HEK293 (cell line): Measurements from ENCODE around the gene SLAMF9.

Source experiments
- IKZF3 ChIP-seq: fragments of 450-650 bp; IDR thresholded peaks from 2 replicates; pipeline ENCODE4 v1.5.0; 2018; ENCODE audit warnings: missing biosample characterization, mild to moderate bottlenecking, missing genetic modification characterization, moderate library complexity
- KLF7 ChIP-seq: fragments of 450-650 bp; formaldehyde crosslinking; IDR thresholded peaks from 2 replicates; pipeline ENCODE4 v1.5.1; 2016; ENCODE audit warnings: missing biosample characterization, missing genetic modification characterization, borderline replicate concordance
- REPIN1 ChIP-seq: fragments of 450-650 bp; formaldehyde crosslinking; IDR thresholded peaks from 2 replicates; pipeline ENCODE4 v1.5.1; 2017; ENCODE audit warnings: missing biosample characterization, missing genetic modification characterization, low read depth
- SCRT2 ChIP-seq: fragments of 450-650 bp; formaldehyde crosslinking; IDR thresholded peaks from 2 replicates; pipeline ENCODE4 v1.5.1; 2016; ENCODE audit warnings: missing biosample characterization, missing genetic modification characterization
- ZFP37 ChIP-seq: fragments of 450-650 bp; formaldehyde crosslinking; IDR thresholded peaks from 2 replicates; pipeline ENCODE4 v1.5.1; 2016; ENCODE audit warnings: missing biosample characterization, missing genetic modification characterization
- ZIC2 ChIP-seq: fragments of 450-650 bp; formaldehyde crosslinking; IDR thresholded peaks from 2 replicates; pipeline ENCODE4 v1.5.1; 2016; ENCODE audit warnings: missing biosample characterization, missing genetic modification characterization
- ZNF140 ChIP-seq: fragments of 450-650 bp; formaldehyde crosslinking; IDR thresholded peaks from 2 replicates; pipeline ENCODE4 v1.5.1; 2016; ENCODE audit warnings: missing biosample characterization, missing genetic modification characterization
- ZNF146 ChIP-seq: fragments of 450-650 bp; formaldehyde crosslinking; IDR thresholded peaks from 2 replicates; pipeline ENCODE4 v1.5.1; 2016; ENCODE audit warnings: missing biosample characterization, missing genetic modification characterization
- ZNF155 ChIP-seq: fragments of 450-650 bp; formaldehyde crosslinking; IDR thresholded peaks from 2 replicates; pipeline ENCODE4 v1.5.1; 2016; ENCODE audit warnings: missing biosample characterization, missing genetic modification characterization
- ZNF221 ChIP-seq: fragments of 450-650 bp; formaldehyde crosslinking; IDR thresholded peaks from 2 replicates; pipeline ENCODE4 v1.5.1; 2017; ENCODE audit warnings: missing biosample characterization, missing genetic modification characterization, borderline replicate concordance
- ZNF239 ChIP-seq: fragments of 450-650 bp; formaldehyde crosslinking; IDR thresholded peaks from 2 replicates; pipeline ENCODE4 v1.5.1; 2016; ENCODE audit warnings: missing biosample characterization, missing genetic modification characterization
- ZNF302 ChIP-seq: fragments of 450-650 bp; formaldehyde crosslinking; IDR thresholded peaks from 2 replicates; pipeline ENCODE4 v1.5.1; 2016; ENCODE audit warnings: missing biosample characterization, missing genetic modification characterization, low read depth
- ZNF426 ChIP-seq: fragments of 450-650 bp; formaldehyde crosslinking; IDR thresholded peaks from 2 replicates; pipeline ENCODE4 v1.5.1; 2017; ENCODE audit warnings: missing biosample characterization, missing genetic modification characterization, mild to moderate bottlenecking, inconsistent platforms, moderate library complexity
- ZNF473 ChIP-seq: fragments of 450-650 bp; formaldehyde crosslinking; IDR thresholded peaks from 2 replicates; pipeline ENCODE4 v1.5.1; 2017; ENCODE audit warnings: missing biosample characterization, missing genetic modification characterization
- ZNF510 ChIP-seq: fragments of 450-650 bp; formaldehyde crosslinking; IDR thresholded peaks from 2 replicates; pipeline ENCODE4 v1.5.1; 2018; ENCODE audit warnings: mild to moderate bottlenecking, missing genetic modification characterization, missing biosample characterization; ENCODE audit not compliant: insufficient replicate concordance
- ZNF555 ChIP-seq: fragments of 450-650 bp; formaldehyde crosslinking; conservative IDR thresholded peaks from 2 replicates; pipeline ENCODE4 v1.5.1; 2017; ENCODE audit warnings: missing biosample characterization, mild to moderate bottlenecking, missing genetic modification characterization, inconsistent platforms
- ZNF561 ChIP-seq: fragments of 450-650 bp; IDR thresholded peaks from 2 replicates; pipeline ENCODE4 v1.5.1; 2018; ENCODE audit warnings: missing biosample characterization, missing genetic modification characterization, borderline replicate concordance
- ZNF660 ChIP-seq: fragments of 450-650 bp; IDR thresholded peaks from 2 replicates; pipeline ENCODE4 v1.5.1; 2018; ENCODE audit warnings: missing biosample characterization, mild to moderate bottlenecking, missing genetic modification characterization
- ZNF768 ChIP-seq: fragments of 450-650 bp; formaldehyde crosslinking; IDR thresholded peaks from 2 replicates; pipeline ENCODE4 v1.5.1; 2018; ENCODE audit warnings: missing biosample characterization, mild to moderate bottlenecking, missing genetic modification characterization
- ZNF837 ChIP-seq: fragments of 450-650 bp; formaldehyde crosslinking; IDR thresholded peaks from 2 replicates; pipeline ENCODE4 v1.5.1; 2016; ENCODE audit warnings: missing biosample characterization, missing genetic modification characterization
- ZSCAN23 ChIP-seq: fragments of 450-650 bp; formaldehyde crosslinking; IDR thresholded peaks from 2 replicates; pipeline ENCODE4 v1.5.1; 2016; ENCODE audit warnings: missing biosample characterization, missing genetic modification characterization
- TF ChIP-seq, protein P1 (sequence below): fragments of 450-650 bp; formaldehyde crosslinking; IDR thresholded peaks from 2 replicates; pipeline ENCODE4 v1.5.1; 2016; ENCODE audit warnings: missing biosample characterization, missing genetic modification characterization
- TF ChIP-seq, protein P2 (sequence below): fragments of 450-650 bp; formaldehyde crosslinking; IDR thresholded peaks from 2 replicates; pipeline ENCODE4 v1.5.1; 2016; ENCODE audit warnings: missing biosample characterization, missing genetic modification characterization
- TF ChIP-seq, protein P3 (sequence below): fragments of 450-650 bp; formaldehyde crosslinking; IDR thresholded peaks from 2 replicates; pipeline ENCODE4 v1.5.1; 2016; ENCODE audit warnings: missing biosample characterization, missing genetic modification characterization
- TF ChIP-seq, protein P4 (sequence below): fragments of 450-650 bp; formaldehyde crosslinking; conservative IDR thresholded peaks from 2 replicates; pipeline ENCODE4 v1.5.1; 2016; ENCODE audit warnings: low read depth, missing biosample characterization, missing genetic modification characterization
- TF ChIP-seq, protein P5 (sequence below): sonication (generic); formaldehyde crosslinking; IDR thresholded peaks from 2 replicates; pipeline ENCODE4 v1.8.1; 2022; ENCODE audit warnings: mild to moderate bottlenecking, moderate library complexity, missing genetic modification reagents
- TF ChIP-seq, protein P6 (sequence below): fragments of 450-650 bp; formaldehyde crosslinking; IDR thresholded peaks from 2 replicates; pipeline ENCODE4 v1.5.1; 2016; ENCODE audit warnings: missing biosample characterization, missing genetic modification characterization

The SLAMF9 gene

DNA sequence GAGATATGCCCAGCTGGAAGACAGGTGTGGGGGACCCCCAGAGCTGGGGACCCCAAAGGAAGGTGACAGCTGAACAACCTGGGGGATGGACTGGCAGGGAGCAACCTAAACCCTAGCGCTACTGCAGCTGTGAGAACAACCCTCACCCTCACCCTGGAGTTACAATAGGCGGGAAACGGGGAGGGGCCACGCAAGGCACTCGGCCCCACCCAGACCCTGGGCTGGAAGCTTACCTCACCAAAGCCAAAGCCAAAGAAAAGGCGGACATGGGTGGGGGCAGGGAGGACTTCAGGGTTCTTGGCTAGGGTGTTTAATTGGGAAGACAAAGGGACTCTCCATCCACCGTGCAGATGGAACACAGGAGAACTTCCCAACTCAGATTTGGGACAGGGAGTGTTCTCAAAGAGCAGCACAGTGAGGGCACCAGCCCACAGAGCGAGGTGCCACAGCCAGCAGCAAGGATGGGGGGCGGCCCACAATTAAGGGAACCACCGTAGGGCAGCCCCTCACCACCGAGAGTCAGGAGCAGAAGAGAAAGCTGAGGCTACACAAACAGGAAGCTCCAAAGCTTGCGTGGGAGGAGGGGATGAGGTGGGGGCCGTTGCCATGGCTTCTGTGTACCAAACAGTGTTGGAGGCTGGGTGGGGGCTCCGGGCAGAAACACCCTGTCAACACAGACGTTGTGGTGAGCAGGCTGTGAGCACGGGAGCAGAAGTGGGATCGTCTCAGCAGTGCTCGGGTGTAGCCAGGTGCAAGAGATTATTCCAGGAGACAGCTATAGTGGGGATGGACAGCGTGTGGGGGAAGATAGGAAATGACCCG lies 30.6 kb downstream of the SLAMF9 start (continued):
- TF ChIP-seq, protein P1, sequence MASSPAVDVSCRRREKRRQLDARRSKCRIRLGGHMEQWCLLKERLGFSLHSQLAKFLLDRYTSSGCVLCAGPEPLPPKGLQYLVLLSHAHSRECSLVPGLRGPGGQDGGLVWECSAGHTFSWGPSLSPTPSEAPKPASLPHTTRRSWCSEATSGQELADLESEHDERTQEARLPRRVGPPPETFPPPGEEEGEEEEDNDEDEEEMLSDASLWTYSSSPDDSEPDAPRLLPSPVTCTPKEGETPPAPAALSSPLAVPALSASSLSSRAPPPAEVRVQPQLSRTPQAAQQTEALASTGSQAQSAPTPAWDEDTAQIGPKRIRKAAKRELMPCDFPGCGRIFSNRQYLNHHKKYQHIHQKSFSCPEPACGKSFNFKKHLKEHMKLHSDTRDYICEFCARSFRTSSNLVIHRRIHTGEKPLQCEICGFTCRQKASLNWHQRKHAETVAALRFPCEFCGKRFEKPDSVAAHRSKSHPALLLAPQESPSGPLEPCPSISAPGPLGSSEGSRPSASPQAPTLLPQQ (tag by site-specific recombination) = peak; percentile 82
- TF ChIP-seq, protein P2, sequence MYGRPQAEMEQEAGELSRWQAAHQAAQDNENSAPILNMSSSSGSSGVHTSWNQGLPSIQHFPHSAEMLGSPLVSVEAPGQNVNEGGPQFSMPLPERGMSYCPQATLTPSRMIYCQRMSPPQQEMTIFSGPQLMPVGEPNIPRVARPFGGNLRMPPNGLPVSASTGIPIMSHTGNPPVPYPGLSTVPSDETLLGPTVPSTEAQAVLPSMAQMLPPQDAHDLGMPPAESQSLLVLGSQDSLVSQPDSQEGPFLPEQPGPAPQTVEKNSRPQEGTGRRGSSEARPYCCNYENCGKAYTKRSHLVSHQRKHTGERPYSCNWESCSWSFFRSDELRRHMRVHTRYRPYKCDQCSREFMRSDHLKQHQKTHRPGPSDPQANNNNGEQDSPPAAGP (tag by site-specific recombination) = peak; percentile 81
- no peak for TF ChIP-seq ZNF146
- no peak for TF ChIP-seq ZNF837 (tag by site-specific recombination)
- TF ChIP-seq, protein P3, sequence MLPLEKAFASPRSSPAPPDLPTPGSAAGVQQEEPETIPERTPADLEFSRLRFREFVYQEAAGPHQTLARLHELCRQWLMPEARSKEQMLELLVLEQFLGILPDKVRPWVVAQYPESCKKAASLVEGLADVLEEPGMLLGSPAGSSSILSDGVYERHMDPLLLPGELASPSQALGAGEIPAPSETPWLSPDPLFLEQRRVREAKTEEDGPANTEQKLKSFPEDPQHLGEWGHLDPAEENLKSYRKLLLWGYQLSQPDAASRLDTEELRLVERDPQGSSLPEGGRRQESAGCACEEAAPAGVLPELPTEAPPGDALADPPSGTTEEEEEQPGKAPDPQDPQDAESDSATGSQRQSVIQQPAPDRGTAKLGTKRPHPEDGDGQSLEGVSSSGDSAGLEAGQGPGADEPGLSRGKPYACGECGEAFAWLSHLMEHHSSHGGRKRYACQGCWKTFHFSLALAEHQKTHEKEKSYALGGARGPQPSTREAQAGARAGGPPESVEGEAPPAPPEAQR (tag by site-specific recombination) = no peak
- TF ChIP-seq ZNF561 (tag by site-specific recombination) = 0 out of 2 replicates have a peak, but pooled peaks have one; percentile 16
- TF ChIP-seq ZNF510 (tag by site-specific recombination) = no peak
- TF ChIP-seq ZIC2 (tag by site-specific recombination) = no peak
- peak; percentile 43; the same call in 1 of the 2 replicates for TF ChIP-seq KLF7 (tag by site-specific recombination)
- no peak for TF ChIP-seq ZNF155
- TF ChIP-seq REPIN1 = no peak
- TF ChIP-seq ZNF768 (tag by site-specific recombination) = no peak
- TF ChIP-seq IKZF3 (tag by site-specific recombination) = peak; percentile 79
- TF ChIP-seq ZNF555 (tag by site-specific recombination) = no peak
- TF ChIP-seq, protein P4, sequence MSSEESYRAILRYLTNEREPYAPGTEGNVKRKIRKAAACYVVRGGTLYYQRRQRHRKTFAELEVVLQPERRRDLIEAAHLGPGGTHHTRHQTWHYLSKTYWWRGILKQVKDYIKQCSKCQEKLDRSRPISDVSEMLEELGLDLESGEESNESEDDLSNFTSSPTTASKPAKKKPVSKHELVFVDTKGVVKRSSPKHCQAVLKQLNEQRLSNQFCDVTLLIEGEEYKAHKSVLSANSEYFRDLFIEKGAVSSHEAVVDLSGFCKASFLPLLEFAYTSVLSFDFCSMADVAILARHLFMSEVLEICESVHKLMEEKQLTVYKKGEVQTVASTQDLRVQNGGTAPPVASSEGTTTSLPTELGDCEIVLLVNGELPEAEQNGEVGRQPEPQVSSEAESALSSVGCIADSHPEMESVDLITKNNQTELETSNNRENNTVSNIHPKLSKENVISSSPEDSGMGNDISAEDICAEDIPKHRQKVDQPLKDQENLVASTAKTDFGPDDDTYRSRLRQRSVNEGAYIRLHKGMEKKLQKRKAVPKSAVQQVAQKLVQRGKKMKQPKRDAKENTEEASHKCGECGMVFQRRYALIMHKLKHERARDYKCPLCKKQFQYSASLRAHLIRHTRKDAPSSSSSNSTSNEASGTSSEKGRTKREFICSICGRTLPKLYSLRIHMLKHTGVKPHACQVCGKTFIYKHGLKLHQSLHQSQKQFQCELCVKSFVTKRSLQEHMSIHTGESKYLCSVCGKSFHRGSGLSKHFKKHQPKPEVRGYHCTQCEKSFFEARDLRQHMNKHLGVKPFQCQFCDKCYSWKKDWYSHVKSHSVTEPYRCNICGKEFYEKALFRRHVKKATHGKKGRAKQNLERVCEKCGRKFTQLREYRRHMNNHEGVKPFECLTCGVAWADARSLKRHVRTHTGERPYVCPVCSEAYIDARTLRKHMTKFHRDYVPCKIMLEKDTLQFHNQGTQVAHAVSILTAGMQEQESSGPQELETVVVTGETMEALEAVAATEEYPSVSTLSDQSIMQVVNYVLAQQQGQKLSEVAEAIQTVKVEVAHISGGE (tag by site-specific recombination) = no peak
- TF ChIP-seq ZNF239 = no peak
- no peak for TF ChIP-seq ZNF473 (tag by site-specific recombination)
- 0 out of 2 replicates have a peak, but pooled peaks have one; percentile 51 for TF ChIP-seq ZFP37 (tag by site-specific recombination)
- no peak for TF ChIP-seq ZNF302 (tag by site-specific recombination)
- TF ChIP-seq ZNF660 (tag by site-specific recombination) = no peak
- TF ChIP-seq ZNF426 = no peak
- TF ChIP-seq, protein P5, sequence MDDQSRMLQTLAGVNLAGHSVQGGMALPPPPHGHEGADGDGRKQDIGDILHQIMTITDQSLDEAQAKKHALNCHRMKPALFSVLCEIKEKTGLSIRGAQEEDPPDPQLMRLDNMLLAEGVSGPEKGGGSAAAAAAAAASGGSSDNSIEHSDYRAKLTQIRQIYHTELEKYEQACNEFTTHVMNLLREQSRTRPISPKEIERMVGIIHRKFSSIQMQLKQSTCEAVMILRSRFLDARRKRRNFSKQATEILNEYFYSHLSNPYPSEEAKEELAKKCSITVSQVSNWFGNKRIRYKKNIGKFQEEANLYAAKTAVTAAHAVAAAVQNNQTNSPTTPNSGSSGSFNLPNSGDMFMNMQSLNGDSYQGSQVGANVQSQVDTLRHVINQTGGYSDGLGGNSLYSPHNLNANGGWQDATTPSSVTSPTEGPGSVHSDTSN (CRISPR knock-in tag) = no peak
- no peak for TF ChIP-seq ZNF221 (tag by site-specific recombination)
- no peak for TF ChIP-seq SCRT2 (tag by site-specific recombination)
- no peak for TF ChIP-seq ZSCAN23 (tag by site-specific recombination)
- TF ChIP-seq, protein P6, sequence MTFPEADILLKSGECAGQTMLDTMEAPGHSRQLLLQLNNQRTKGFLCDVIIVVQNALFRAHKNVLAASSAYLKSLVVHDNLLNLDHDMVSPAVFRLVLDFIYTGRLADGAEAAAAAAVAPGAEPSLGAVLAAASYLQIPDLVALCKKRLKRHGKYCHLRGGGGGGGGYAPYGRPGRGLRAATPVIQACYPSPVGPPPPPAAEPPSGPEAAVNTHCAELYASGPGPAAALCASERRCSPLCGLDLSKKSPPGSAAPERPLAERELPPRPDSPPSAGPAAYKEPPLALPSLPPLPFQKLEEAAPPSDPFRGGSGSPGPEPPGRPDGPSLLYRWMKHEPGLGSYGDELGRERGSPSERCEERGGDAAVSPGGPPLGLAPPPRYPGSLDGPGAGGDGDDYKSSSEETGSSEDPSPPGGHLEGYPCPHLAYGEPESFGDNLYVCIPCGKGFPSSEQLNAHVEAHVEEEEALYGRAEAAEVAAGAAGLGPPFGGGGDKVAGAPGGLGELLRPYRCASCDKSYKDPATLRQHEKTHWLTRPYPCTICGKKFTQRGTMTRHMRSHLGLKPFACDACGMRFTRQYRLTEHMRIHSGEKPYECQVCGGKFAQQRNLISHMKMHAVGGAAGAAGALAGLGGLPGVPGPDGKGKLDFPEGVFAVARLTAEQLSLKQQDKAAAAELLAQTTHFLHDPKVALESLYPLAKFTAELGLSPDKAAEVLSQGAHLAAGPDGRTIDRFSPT (tag by site-specific recombination) = no peak; the same call in 1 of the 2 replicates
- no peak for TF ChIP-seq ZNF140 (tag by site-specific recombination)
